Kidney epithelial cell (primary cell): ENCODE measurements around the gene NUP155. TPM values are rescaled to one million over a fixed set of nuclear protein-coding genes. Genes with fewer than 3 reads are reported as not detected.
"Not testable (repeated sequence)": the region's sequence is repeated elsewhere in the genome, so short reads cannot be mapped to it uniquely, and the experiment has no call there.

Experiments used
- DNase-seq: peaks from one replicate; pipeline ENCODE4 v3.0.0-alpha.2; 2010; ENCODE audit warnings: low read depth
- H3K27me3 ChIP-seq: 2 replicates; pipeline ENCODE4 v1.6.0; 2011; ENCODE audit warnings: low read length; ENCODE audit not compliant: control insufficient read depth, insufficient read depth
- H3K36me3 ChIP-seq: 2 replicates; pipeline ENCODE4 v1.5.1; 2011; ENCODE audit warnings: low read length; ENCODE audit not compliant: control insufficient read depth, insufficient read depth
- H3K4me3 ChIP-seq: 2 replicates; pipeline ENCODE4 v1.5.1; 2011; ENCODE audit warnings: low read depth, mild to moderate bottlenecking, control low read depth, low read length
- CTCF ChIP-seq: IDR thresholded peaks from 2 replicates; pipeline ENCODE4 v1.5.1; 2011; ENCODE audit warnings: mild to moderate bottlenecking, moderate library complexity, low read length, control low read depth, inconsistent platforms; ENCODE audit not compliant: insufficient read depth, poor library complexity, severe bottlenecking
- total RNA-seq: library from RNA; depleted of rRNA; stranded (reverse); fragments of >200 nt; gene quantifications from 2 replicates; pipeline ENCODE4 v1.2.3, GENCODE V29; 2015

NUP155 gene
- total RNA-seq = 25.3 and 34.2 TPM in 2 replicates

- no peak for TF ChIP-seq CTCF
- Histone ChIP-seq H3K36me3 (no peaks in the 10 kb centered on the region), H3K4me3 (peak within 1 kb of the TSS; percentile 63), H3K27me3 (no peaks in the 10 kb centered on the region)
- DNase-seq = peak; percentile 87
Observed at GRCh38 chr5:37370864-37371726, at the start of gene NUP155. Gene NUP155 (minus strand): TSS chr5:37371106. CDS start chr5:37370977, 129 bp downstream.

- H3K36me3 ChIP-seq = no peaks in the 10 kb centered on the region
- DNase-seq = no peak
- no peak overlapping the region for H3K4me3 ChIP-seq
- TF ChIP-seq CTCF = no peak
- no peaks in the 10 kb centered on the region for H3K27me3 ChIP-seq
Observed at GRCh38 chr5:37417347-37417746, 46.4 kb upstream of the NUP155 start.

GRCh38 chr5:37415456-37415855, 44.5 kb upstream of the NUP155 start:
- not testable (repeated sequence) for DNase-seq

GRCh38 chr5:37412515-37412914, 41.6 kb upstream of the NUP155 start:
- no peak for DNase-seq
- no peak overlapping the region for H3K4me3 ChIP-seq
- H3K36me3 ChIP-seq = no peaks in the 10 kb centered on the region
- TF ChIP-seq CTCF = no peak
- H3K27me3 ChIP-seq = no peaks in the 10 kb centered on the region

More at GRCh38 chr5:37415456-37415855, 44.5 kb upstream of the NUP155 start:
- not testable (repeated sequence) for H3K4me3 ChIP-seq, H3K27me3 ChIP-seq, H3K36me3 ChIP-seq

- TF ChIP-seq CTCF = no peak
- no peaks in the 10 kb centered on the region for H3K36me3 ChIP-seq
- no peaks in the 10 kb centered on the region for H3K27me3 ChIP-seq
- no peak overlapping the region for H3K4me3 ChIP-seq
- no peak for DNase-seq
Observed at GRCh38 chr5:37400501-37400900, 29.6 kb upstream of the NUP155 start.

GRCh38 chr5:37396352-37396751, 25.4 kb upstream of the NUP155 start:
- DNase-seq = no peak
- Histone ChIP-seq H3K4me3 (no peak overlapping the region), H3K36me3 (no peaks in the 10 kb centered on the region), H3K27me3 (no peaks in the 10 kb centered on the region)
- no peak for TF ChIP-seq CTCF
